Measurements from ENCODE around the gene IGF2BP2. TPM values are rescaled to one million over a fixed set of nuclear protein-coding genes. Genes with fewer than 3 reads are reported as not detected.

Gene IGF2BP2
- total and polyA plus RNA-seq, 2 of the 4 experiments (the other 2 are of a cell fraction): 23.4 to 88.2 TPM

- Histone ChIP-seq H2BK120ac (ENCODE audit: low read depth, low read length) (peak overlapping the region; percentile 77), H4K5ac (ENCODE audit: low read depth, low read length) (no peak overlapping the region), H3K36me3 (ENCODE audit: control insufficient read depth, insufficient read depth, low read length) (no peaks in the 10 kb centered on the region), H3K14ac (replicated peaks; ENCODE audit: low read depth, low read length) (peak overlapping the region; percentile 65), H2BK20ac (ENCODE audit: low read depth, low read length) (peak overlapping the region; percentile 81), H3K56ac (ENCODE audit: extremely low read depth, insufficient read depth, low read length) (no peak overlapping the region), H3K23ac (ENCODE audit: low read depth, low read length) (peak overlapping the region; percentile 54), H4K20me1 (ENCODE audit: insufficient read depth, low read length) (peaks cover 63% of the 10 kb centered on the region), H3K4ac (ENCODE audit: low read depth, low read length) (peak overlapping the region; percentile 88), H3K27me3 (ENCODE audit: control insufficient read depth, insufficient read depth, low read length) (no peaks in the 10 kb centered on the region), H4K91ac (ENCODE audit: insufficient read depth, low read depth, low read length) (peak overlapping the region; percentile 61), H3K9me1 (ENCODE audit: insufficient read depth, low read length) (peaks cover 24% of the 10 kb centered on the region), H3K4me2 (ENCODE audit: low read depth, low read length) (peak overlapping the region; percentile 59), H3K27ac (ENCODE audit: insufficient read depth, low read length) (peak overlapping the region; percentile 87), H3K9me3 (ENCODE audit: control insufficient read depth, insufficient read depth, low read length) (no peaks in the 10 kb centered on the region), H3K4me1 (ENCODE audit: control insufficient read depth, insufficient read depth, low read length) (peaks cover 32% of the 10 kb centered on the region), H2BK5ac (ENCODE audit: low read depth, low read length, poor library complexity, severe bottlenecking) (peak overlapping the region; percentile 91), H3K18ac (ENCODE audit: low read depth, low read length) (peak overlapping the region; percentile 79), H3K4me3 (ENCODE audit: insufficient read depth, low read depth, low read length) (no peak overlapping the region), H2AFZ (replicated peaks; ENCODE audit: low read length, poor library complexity) (no peak overlapping the region), H2AK9ac (replicated peaks; ENCODE audit: low read depth, low read length, poor library complexity) (no peak overlapping the region), H2AK5ac (ENCODE audit: low read depth, low read length) (peak overlapping the region; percentile 80), H4K8ac (ENCODE audit: low read depth in 2 of 2, low read length in 2 of 2) (peak overlapping the region; percentile 34 to 59; a peak in 3 of 4 replicates), H3K9ac (ENCODE audit: low read depth, low read length) (no peak overlapping the region), H3K79me1 (ENCODE audit: low read depth in 1 of 2, low read length in 2 of 2) (peaks cover 32 to 82% of the 10 kb centered on the region in 2 experiments), H2BK15ac (ENCODE audit: low read depth, low read length) (peak overlapping the region; percentile 72; the same call in 1 of the 3 replicates)
- dilution Hi-C loops (cut with HindIII; ENCODE audit: low sequenced_read_pairs, unreplicated experiment): no loop called here
- no peak for DNase-seq
- ChIA-PET CTCF (interaction anchor here (1.1 to 1.4 kb wide), 2 partner anchors 51 to 68 kb away, joined by 4 to 5 read pairs; no protein-coding TSS in a partner anchor), POLR2A (ENCODE audit: unreplicated experiment) (interaction anchor here (0.6 kb wide), 2 partner anchors 12 to 14 kb away, joined by 4 to 5 read pairs; no protein-coding TSS in a partner anchor)
- TF ChIP-seq RCOR1 (IDR thresholded peaks at IDR 0.05; ENCODE audit: insufficient replicate concordance, low read length): no peak
- peak; percentile 58; the same call in 1 of the 2 replicates for TF ChIP-seq NFE2L2 (IDR thresholded peaks at IDR 0.05; ENCODE audit: low read depth, low read length)
- in situ Hi-C loops (cut with MboI; ENCODE audit: low sequenced_read_pairs): no loop called here
- no TSS peak for BruUV-seq (replicated peaks)
- no peak for ATAC-seq (ENCODE audit: low read depth)
- intact Hi-C loops (cut with micrococcal nuclease): no loop called here
- 91% methylated on average over 6 of the region's 10 CpGs; no CpG with 5 or more reads in 1 of the 2 experiments for WGBS, 2 experiments (ENCODE audit: extremely low coverage in 2 of 2, insufficient read length in 1 of 2)
Measured at GRCh38 chr3:185728630-185729336, 96.1 kb downstream of the IGF2BP2 start.
